ENCODE data around the gene NTM. TPM values are rescaled to one million over a fixed set of nuclear protein-coding genes. Genes with fewer than 3 reads are reported as not detected.
"Not testable (repeated sequence)": the region's sequence is repeated elsewhere in the genome, so short reads cannot be mapped to it uniquely, and the experiment has no call there.

Gene NTM
- total RNA-seq, 1 donor from 2014 or later, result 4.3 TPM

DNA sequence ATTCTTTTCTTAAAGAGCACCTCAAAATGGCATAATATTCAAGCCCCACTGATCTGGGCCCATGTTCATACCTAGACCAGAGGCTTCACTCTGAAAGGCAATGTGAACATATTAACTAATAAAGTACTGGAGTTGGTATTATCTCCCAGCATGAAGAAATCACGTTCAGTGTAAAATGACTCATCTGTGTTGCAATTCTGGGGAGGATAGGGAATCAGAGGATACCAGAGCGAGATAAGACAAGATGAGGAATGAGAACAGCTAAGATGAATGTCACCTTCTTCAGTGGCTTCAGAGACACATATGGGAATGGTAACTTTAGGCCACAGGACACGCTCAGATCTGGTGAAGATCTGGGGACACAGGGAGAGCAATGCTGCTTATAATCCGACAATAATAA, 121.1 kb downstream of the NTM start:
- Mint-ChIP-seq H3K4me1 (ENCODE audit: low read depth) (peaks cover 4% of the 10 kb centered on the region), H3K9me3 (ENCODE audit: low read depth) (no peaks in the 10 kb centered on the region), H3K27ac (no peak overlapping the region), H3K4me3 (ENCODE audit: low read depth) (no peak overlapping the region), H3K27me3 (peaks cover 10% of the 10 kb centered on the region), H3K36me3 (ENCODE audit: insufficient read depth) (no peaks in the 10 kb centered on the region)
- TF ChIP-seq, protein P1, sequence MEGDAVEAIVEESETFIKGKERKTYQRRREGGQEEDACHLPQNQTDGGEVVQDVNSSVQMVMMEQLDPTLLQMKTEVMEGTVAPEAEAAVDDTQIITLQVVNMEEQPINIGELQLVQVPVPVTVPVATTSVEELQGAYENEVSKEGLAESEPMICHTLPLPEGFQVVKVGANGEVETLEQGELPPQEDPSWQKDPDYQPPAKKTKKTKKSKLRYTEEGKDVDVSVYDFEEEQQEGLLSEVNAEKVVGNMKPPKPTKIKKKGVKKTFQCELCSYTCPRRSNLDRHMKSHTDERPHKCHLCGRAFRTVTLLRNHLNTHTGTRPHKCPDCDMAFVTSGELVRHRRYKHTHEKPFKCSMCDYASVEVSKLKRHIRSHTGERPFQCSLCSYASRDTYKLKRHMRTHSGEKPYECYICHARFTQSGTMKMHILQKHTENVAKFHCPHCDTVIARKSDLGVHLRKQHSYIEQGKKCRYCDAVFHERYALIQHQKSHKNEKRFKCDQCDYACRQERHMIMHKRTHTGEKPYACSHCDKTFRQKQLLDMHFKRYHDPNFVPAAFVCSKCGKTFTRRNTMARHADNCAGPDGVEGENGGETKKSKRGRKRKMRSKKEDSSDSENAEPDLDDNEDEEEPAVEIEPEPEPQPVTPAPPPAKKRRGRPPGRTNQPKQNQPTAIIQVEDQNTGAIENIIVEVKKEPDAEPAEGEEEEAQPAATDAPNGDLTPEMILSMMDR (IDR thresholded peaks at IDR 0.05; ENCODE audit: unreplicated experiment), result no peak
- DNase-seq (ENCODE audit: low spot score, unreplicated experiment), result no peak

DNA sequence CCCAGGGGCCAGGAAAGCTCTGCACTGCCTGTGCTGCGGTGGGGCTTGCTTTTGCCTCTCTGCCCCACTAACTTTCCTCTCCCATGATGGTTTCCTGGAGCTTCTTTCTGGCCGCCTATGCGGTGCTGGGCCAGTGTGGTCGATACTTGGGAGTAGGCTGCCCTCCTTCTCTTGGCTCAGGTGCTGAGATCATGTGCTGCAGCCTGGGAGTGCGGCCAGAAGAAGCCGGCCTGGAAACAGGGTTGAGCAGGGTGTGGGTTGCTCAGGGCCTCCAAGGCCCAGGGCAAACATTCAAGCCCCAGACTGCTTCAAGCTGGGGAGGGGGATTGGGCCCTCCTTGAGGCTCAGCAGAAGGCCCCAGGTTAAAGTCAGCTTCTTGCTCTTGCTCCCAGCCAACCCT, 125.0 kb downstream of the NTM start:
- TF ChIP-seq, protein P1 (IDR thresholded peaks at IDR 0.05; ENCODE audit: unreplicated experiment), result no peak
- H3K27me3 Mint-ChIP-seq, result peaks cover 5% of the 10 kb centered on the region
- no peaks in the 10 kb centered on the region for H3K36me3 Mint-ChIP-seq (ENCODE audit: insufficient read depth)
- no peak for DNase-seq (ENCODE audit: low spot score, unreplicated experiment)
- H3K4me3 Mint-ChIP-seq (ENCODE audit: low read depth), result no peak overlapping the region
- H3K9me3 Mint-ChIP-seq (ENCODE audit: low read depth), result no peaks in the 10 kb centered on the region
- H3K27ac Mint-ChIP-seq, result no peak overlapping the region
- no peaks in the 10 kb centered on the region for H3K4me1 Mint-ChIP-seq (ENCODE audit: low read depth)

DNA sequence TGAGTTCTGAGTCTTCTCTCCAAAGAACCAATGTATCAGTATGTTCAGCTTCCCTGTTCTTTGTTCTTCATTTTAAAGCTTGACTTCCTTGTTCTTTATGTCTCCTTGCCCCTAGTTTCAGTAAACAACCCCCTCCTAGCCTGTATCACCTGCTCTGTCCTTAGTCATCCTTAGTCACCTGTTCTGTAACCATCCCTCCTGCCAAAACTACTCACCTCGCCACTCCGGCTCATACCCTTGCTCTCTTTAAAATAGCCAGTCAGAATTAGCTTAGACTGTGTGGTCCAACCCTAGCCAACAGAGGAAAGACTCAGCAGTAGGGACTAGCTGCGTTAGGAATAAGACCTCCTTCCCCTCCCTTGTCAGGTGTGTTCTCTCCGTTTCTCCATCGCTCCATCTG, 127.3 kb downstream of the NTM start:
- H3K36me3 Mint-ChIP-seq (ENCODE audit: insufficient read depth); H3K4me3 Mint-ChIP-seq (ENCODE audit: low read depth); H3K27ac Mint-ChIP-seq; H3K9me3 Mint-ChIP-seq (ENCODE audit: low read depth); H3K4me1 Mint-ChIP-seq (ENCODE audit: low read depth); DNase-seq (ENCODE audit: low spot score, unreplicated experiment): not testable (repeated sequence)
- peaks cover 13% of the 10 kb centered on the region for H3K27me3 Mint-ChIP-seq

DNA sequence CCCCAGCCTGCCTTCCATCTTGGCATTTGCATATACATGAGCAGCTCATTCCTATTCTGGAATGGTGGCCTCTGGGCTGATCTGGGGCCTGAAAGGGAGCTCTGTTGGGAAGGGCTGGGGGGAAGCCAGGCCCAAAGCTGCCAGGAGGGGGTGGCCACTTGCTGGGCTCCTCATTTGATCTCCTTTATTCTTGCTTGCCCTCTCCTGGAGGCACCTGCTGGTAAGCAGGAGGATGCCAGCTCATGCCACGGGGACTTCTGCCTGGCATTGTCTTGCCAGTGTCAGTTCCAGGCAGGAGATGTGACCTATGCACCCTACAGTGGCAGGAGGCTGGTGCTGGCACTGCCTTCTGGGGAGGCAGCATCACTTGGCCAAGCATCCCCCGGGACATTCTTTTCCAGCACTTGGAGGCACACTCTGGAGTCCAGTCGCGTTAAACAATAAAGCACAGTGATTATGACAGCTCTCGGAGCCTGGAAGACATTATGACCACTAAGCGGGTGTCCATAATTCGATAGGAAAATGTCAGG, 128.3 kb downstream of the NTM start:
- Mint-ChIP-seq H3K4me1 (ENCODE audit: low read depth) (no peaks in the 10 kb centered on the region), H3K27ac (no peak overlapping the region), H3K27me3 (peaks cover 20% of the 10 kb centered on the region), H3K9me3 (ENCODE audit: low read depth) (no peaks in the 10 kb centered on the region), H3K4me3 (ENCODE audit: low read depth) (no peak overlapping the region), H3K36me3 (ENCODE audit: insufficient read depth) (no peaks in the 10 kb centered on the region)
- DNase-seq (ENCODE audit: low spot score, unreplicated experiment), result no peak
- TF ChIP-seq, protein P1 (IDR thresholded peaks at IDR 0.05; ENCODE audit: unreplicated experiment), result no peak

DNA sequence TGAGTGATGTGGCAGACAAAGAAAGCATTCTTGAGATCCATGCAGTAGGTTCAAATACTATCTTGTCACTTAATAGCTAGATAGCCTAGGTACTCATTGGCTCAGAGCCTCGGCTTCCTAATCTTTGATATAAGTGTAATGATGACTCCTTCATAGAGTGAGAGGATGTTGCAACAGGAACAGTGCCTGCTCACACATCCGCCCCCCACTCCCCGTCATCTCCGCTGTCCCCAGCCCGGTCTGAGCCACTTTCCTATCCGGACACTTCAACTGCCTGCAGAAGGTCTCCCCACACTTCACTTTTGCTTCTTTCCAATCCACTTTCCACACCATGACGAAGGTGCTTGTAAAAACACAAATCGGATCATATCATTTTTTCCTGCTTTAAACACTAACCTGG, 128.8 kb downstream of the NTM start:
- no peak for DNase-seq (ENCODE audit: low spot score, unreplicated experiment)
- TF ChIP-seq, protein P1 (IDR thresholded peaks at IDR 0.05; ENCODE audit: unreplicated experiment), result no peak
- no peak overlapping the region for H3K27ac Mint-ChIP-seq
- no peaks in the 10 kb centered on the region for H3K9me3 Mint-ChIP-seq (ENCODE audit: low read depth)
- H3K4me3 Mint-ChIP-seq (ENCODE audit: low read depth), result no peak overlapping the region
- no peaks in the 10 kb centered on the region for H3K4me1 Mint-ChIP-seq (ENCODE audit: low read depth)
- no peaks in the 10 kb centered on the region for H3K36me3 Mint-ChIP-seq (ENCODE audit: insufficient read depth)
- H3K27me3 Mint-ChIP-seq, result peaks cover 19% of the 10 kb centered on the region

DNA sequence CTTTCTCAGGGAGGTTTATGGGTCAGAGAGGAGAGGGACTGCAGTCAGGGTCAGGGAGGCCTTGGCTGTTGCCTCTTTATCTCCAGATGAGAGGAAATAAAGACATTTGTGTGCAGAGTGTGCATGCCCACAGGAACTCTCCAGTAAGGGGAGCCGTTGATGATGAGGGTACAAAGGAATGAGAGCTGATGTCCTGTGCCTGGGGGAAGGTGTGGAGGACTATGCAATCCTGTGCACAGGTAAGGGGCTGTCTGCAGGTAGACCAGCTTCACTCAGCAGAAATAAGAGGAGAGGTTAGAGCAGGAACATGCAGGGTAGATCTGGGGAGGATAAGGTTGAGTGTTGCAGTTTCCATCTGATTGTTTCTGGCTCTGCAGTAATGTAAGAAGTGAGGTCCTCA, 132.6 kb downstream of the NTM start:
- Mint-ChIP-seq H3K9me3 (ENCODE audit: low read depth) (no peaks in the 10 kb centered on the region), H3K27me3 (peaks cover 20% of the 10 kb centered on the region), H3K4me1 (ENCODE audit: low read depth) (no peaks in the 10 kb centered on the region), H3K36me3 (ENCODE audit: insufficient read depth) (no peaks in the 10 kb centered on the region), H3K27ac (no peak overlapping the region), H3K4me3 (ENCODE audit: low read depth) (no peak overlapping the region)
- no peak for DNase-seq (ENCODE audit: low spot score, unreplicated experiment)
- TF ChIP-seq, protein P1 (IDR thresholded peaks at IDR 0.05; ENCODE audit: unreplicated experiment), result no peak
